SK-N-SH (cell line): ENCODE results near the gene RAB10. TPM values are rescaled to one million over a fixed set of nuclear protein-coding genes. Genes with fewer than 3 reads are reported as not detected.
A peak's percentile ranks its signal among the peaks of the same experiment; 100 is the strongest.

Source experiments
- CTCF ChIA-PET: fragments of 300-600, 350-600 bp; formaldehyde crosslinking; extraction: SDS; loops from one replicate; lab custom pipeline; 2021; lab: Yijun Ruan, JAX
- POLR2A ChIA-PET: fragments of 350-600 bp; sonication (Branson Sonifier 250); formaldehyde crosslinking; extraction: SDS; loops from one replicate; lab custom pipeline; 2020; ENCODE audit warnings: antibody characterized with exemption, inconsistent platforms; lab: Yijun Ruan, JAX
- DNase-seq: peaks from one replicate; pipeline ENCODE4 v3.0.0; 2012
- H2AFZ ChIP-seq: fragments of 200-600 bp; sonication (generic); 2 replicates; pipeline ENCODE4 v1.8.1; 2016; ENCODE audit warnings: antibody characterized with exemption, mild to moderate bottlenecking, low read depth
- H3F3A ChIP-seq: fragments of 200-600 bp; sonication (generic); replicated peaks from 2 replicates; pipeline ENCODE3; 2016; ENCODE audit warnings: antibody characterized with exemption, mild to moderate bottlenecking; ENCODE audit not compliant: insufficient read depth
- H3K27ac ChIP-seq, 2 experiments: fragments of 200-500 bp in 1 of 2; fragments of 200-600 bp in 1 of 2; sonication (Bioruptor generic) in 1 of 2; sonication (generic), shearing (Covaris generic) in 1 of 2; 2 replicates each; pipeline versions ENCODE4 v1.5.1 to v1.6.1; 2014 to 2016; ENCODE audit warnings: low read depth in 2 of 2, inconsistent platforms in 1 of 2, low read length in 1 of 2, mild to moderate bottlenecking in 1 of 2, mixed read lengths in 1 of 2
- H3K27me3 ChIP-seq: fragments of 200-600 bp; sonication (generic), shearing (Covaris generic); 2 replicates; pipeline ENCODE4 v1.6.1; 2016; ENCODE audit warnings: mixed run types; ENCODE audit not compliant: insufficient read depth
- H3K36me3 ChIP-seq, 2 experiments: fragments of 200-500 bp in 1 of 2; fragments of 200-600 bp in 1 of 2; sonication (Bioruptor generic) in 1 of 2; sonication (generic) in 1 of 2; replicated peaks in 1 of 2; 2 replicates each; pipeline versions ENCODE3 to v1.5.1; 2014 to 2016; ENCODE audit warnings: low read length in 1 of 2, mild to moderate bottlenecking in 1 of 2; ENCODE audit not compliant: insufficient read depth in 2 of 2, control insufficient read depth in 1 of 2
- H3K4me1 ChIP-seq, 2 experiments: fragments of 200-500 bp in 1 of 2; fragments of 200-600 bp in 1 of 2; sonication (Bioruptor generic) in 1 of 2; sonication (generic), shearing (Covaris generic) in 1 of 2; 2 replicates each; pipeline versions ENCODE4 v1.5.1 to v1.6.1; 2014 to 2016; ENCODE audit warnings: low read depth in 1 of 2, low read length in 1 of 2, mixed run types in 1 of 2; ENCODE audit not compliant: insufficient read depth in 2 of 2, control insufficient read depth in 1 of 2
- H3K4me2 ChIP-seq: fragments of 200-600 bp; sonication (generic), shearing (Covaris generic); 2 replicates; pipeline ENCODE4 v1.6.1; 2017; ENCODE audit warnings: mixed run types
- H3K4me3 ChIP-seq, 2 experiments: fragments of 200-500 bp in 1 of 2; fragments of 200-600 bp in 1 of 2; sonication (Bioruptor generic) in 1 of 2; sonication (generic), shearing (Covaris generic) in 1 of 2; 2 replicates each; pipeline versions ENCODE4 v1.5.1 to v1.8.1; 2014 to 2016; ENCODE audit warnings: low read depth in 2 of 2, inconsistent platforms in 1 of 2, low read length in 1 of 2, mild to moderate bottlenecking in 1 of 2, mixed read lengths in 1 of 2, moderate library complexity in 1 of 2
- H3K79me2 ChIP-seq: fragments of 200-600 bp; sonication (generic); 2 replicates; pipeline ENCODE4 v1.8.1; 2017; ENCODE audit warnings: mild to moderate bottlenecking; ENCODE audit not compliant: insufficient read depth
- H3K9ac ChIP-seq: fragments of 200-600 bp; sonication (generic); 2 replicates; pipeline ENCODE4 v1.6.1; 2017; ENCODE audit warnings: mixed run types
- H3K9me2 ChIP-seq: fragments of 200-600 bp; sonication (generic); 2 replicates; pipeline ENCODE4 v1.6.1; 2017; ENCODE audit warnings: mixed run types
- H3K9me3 ChIP-seq: fragments of 200-600 bp; sonication (generic); 2 replicates; pipeline ENCODE4 v1.6.1; 2017; ENCODE audit warnings: mixed run types, mild to moderate bottlenecking, moderate library complexity
- H4K20me1 ChIP-seq: fragments of 200-600 bp; sonication (generic); 2 replicates; pipeline ENCODE4 v1.6.1; 2017; ENCODE audit warnings: mild to moderate bottlenecking, mixed run types; ENCODE audit not compliant: insufficient read depth
- CHD2 ChIP-seq: fragments of 150-350 bp; IDR thresholded peaks from 2 replicates; pipeline ENCODE4 v1.6.1; 2018; ENCODE audit warnings: low read length; ENCODE audit not compliant: partially characterized antibody
- GATA2 ChIP-seq: sonication (generic); formaldehyde crosslinking; IDR thresholded peaks from 2 replicates; pipeline ENCODE4 v1.5.0; 2020; ENCODE audit warnings: mild to moderate bottlenecking, missing genetic modification reagents
- IRF3 ChIP-seq: fragments of 150-350 bp; IDR thresholded peaks from 2 replicates; pipeline ENCODE4 v1.6.1; 2016; ENCODE audit warnings: mild to moderate bottlenecking, low read depth, low read length
- MAX ChIP-seq: IDR thresholded peaks from 2 replicates; pipeline ENCODE4 v1.4.0; 2012; ENCODE audit warnings: low read depth
- MEF2A ChIP-seq: IDR thresholded peaks from 2 replicates; pipeline ENCODE4 v1.4.0; 2012; ENCODE audit warnings: low read depth, borderline replicate concordance
- NFIC ChIP-seq: IDR thresholded peaks from 2 replicates; pipeline ENCODE4 v1.4.0; 2012; ENCODE audit warnings: borderline replicate concordance
- NRF1 ChIP-seq: IDR thresholded peaks from 2 replicates; pipeline ENCODE4 v1.6.1; 2012; ENCODE audit warnings: low read depth, mild to moderate bottlenecking, low read length
- POLR2AphosphoS5 ChIP-seq: IDR thresholded peaks from 2 replicates; pipeline ENCODE4 v1.6.1; 2012; ENCODE audit warnings: low read depth, low read length
- RFX5 ChIP-seq: IDR thresholded peaks from 2 replicates; pipeline ENCODE4 v1.6.1; 2012; ENCODE audit warnings: mild to moderate bottlenecking, improper control_type of control experiment, low read length
- RXRA ChIP-seq: IDR thresholded peaks from 2 replicates; pipeline ENCODE4 v1.4.0; 2012; ENCODE audit warnings: low read depth, mild to moderate bottlenecking, borderline replicate concordance
- SIN3A ChIP-seq: IDR thresholded peaks from 2 replicates; pipeline ENCODE4 v1.6.1; 2012; ENCODE audit warnings: low read depth, mild to moderate bottlenecking, low read length, moderate library complexity, borderline replicate concordance
- SMC3 ChIP-seq: IDR thresholded peaks from 2 replicates; pipeline ENCODE4 v1.6.1; 2012; ENCODE audit warnings: low read depth, low read length, improper control_type of control experiment
- TCF12 ChIP-seq: IDR thresholded peaks from 2 replicates; pipeline ENCODE4 v1.4.0; 2012
- TEAD4 ChIP-seq: IDR thresholded peaks from 2 replicates; pipeline ENCODE4 v1.4.0; 2012; ENCODE audit warnings: mild to moderate bottlenecking, borderline replicate concordance; ENCODE audit not compliant: insufficient read depth
- YY1 ChIP-seq: IDR thresholded peaks from 2 replicates; pipeline ENCODE4 v1.4.0; 2012; ENCODE audit warnings: low read depth, mild to moderate bottlenecking
- ZBTB33 ChIP-seq: IDR thresholded peaks from 2 replicates; pipeline ENCODE4 v1.4.0; 2012; ENCODE audit warnings: low read depth, borderline replicate concordance
- WGBS: methylation state at CpG from one replicate; pipeline ENCODE4 v1.1.6; 2017; ENCODE audit warnings: low lambda C conversion rate; 5-methylcytosine and 5-hydroxymethylcytosine counted together
- polyA plus RNA-seq, 3 experiments: library from polyadenylated mRNA; depleted of rRNA; stranded (reverse); fragments of >200 nt; gene quantifications; 2 replicates each; pipeline ENCODE4 v1.2.3, GENCODE V29; 2012

Gene RAB10
- polyA plus RNA-seq, 1 of the 3 experiments (the other 2 are of a cell fraction), result 47.5 TPM

GRCh38 chr2:26184555-26185303 lies 150.8 kb downstream of the RAB10 start:
- WGBS, result 87% methylated on average over 113 of the region's 114 CpGs
- H3K27me3 ChIP-seq, result no peaks in the 10 kb centered on the region
- no peaks in the 10 kb centered on the region for H3K36me3 ChIP-seq
- H3K27ac ChIP-seq, result no peak overlapping the region
- H3K4me3 ChIP-seq, result no peak overlapping the region; a peak in 1 of 4 replicates
- no peaks in the 10 kb centered on the region for H3K79me2 ChIP-seq
- H2AFZ ChIP-seq, result no peak overlapping the region
- ChIA-PET POLR2A (interaction anchor here (0.6 kb wide), 1 partner anchor 9 kb away, joined by 3 read pairs; no protein-coding TSS in a partner anchor), CTCF (no interaction called here)
- no peaks in the 10 kb centered on the region for H4K20me1 ChIP-seq
- no peaks in the 10 kb centered on the region for H3K9me3 ChIP-seq
- no peak overlapping the region for H3K4me2 ChIP-seq
- no peaks in the 10 kb centered on the region for H3K9me2 ChIP-seq
- no peak overlapping the region for H3K9ac ChIP-seq
- DNase-seq, result peak; percentile 35
- H3K4me1 ChIP-seq, result no peaks in the 10 kb centered on the region; a peak in 1 of 4 replicates
- H3F3A ChIP-seq, result no peaks in the 10 kb centered on the region
- no peak for TF ChIP-seq MAX
- no peak for TF ChIP-seq RFX5
- no peak for TF ChIP-seq YY1
- no peak for TF ChIP-seq IRF3
- TF ChIP-seq, all 33 proteins: peak for 0

DNA sequence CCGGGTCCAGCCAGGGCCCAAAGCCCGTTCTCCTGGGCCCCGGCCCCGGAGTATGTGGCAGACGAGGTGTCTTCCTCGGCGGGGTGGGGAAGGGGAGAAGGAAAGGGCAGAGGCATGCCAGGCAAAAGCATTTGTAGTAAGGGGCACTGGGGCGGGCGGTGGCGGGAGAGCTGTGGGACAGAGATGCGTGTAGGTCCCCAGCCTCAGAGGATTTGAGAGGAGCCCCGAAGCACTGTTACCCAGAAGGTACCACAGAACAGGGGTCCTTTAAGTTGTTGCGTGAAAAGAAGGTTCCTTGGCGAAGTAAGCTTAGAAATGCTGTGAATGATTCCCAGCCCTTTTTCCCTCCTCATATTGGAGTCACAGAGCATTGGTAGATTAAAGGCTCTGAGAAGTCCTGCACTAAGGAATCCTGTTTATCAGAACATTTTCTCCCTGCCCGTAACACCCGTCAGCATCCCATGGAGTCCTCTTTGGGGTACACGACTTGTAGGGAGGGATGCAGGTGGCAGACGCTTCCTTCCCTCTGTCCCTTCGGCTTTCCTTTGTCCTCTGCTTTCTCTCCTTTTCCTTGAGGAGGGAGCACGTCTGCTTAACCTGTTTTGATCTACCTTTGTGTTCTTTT lies 151.5 kb downstream of the RAB10 start:
- Histone ChIP-seq H3K9me3 (no peaks in the 10 kb centered on the region), H2AFZ (no peak overlapping the region), H3F3A (no peaks in the 10 kb centered on the region), H3K4me3 (no peak overlapping the region), H3K36me3 (peaks cover 0 to 4% of the 10 kb centered on the region in 2 experiments), H4K20me1 (no peaks in the 10 kb centered on the region), H3K27ac (no peak overlapping the region), H3K9ac (no peak overlapping the region), H3K79me2 (no peaks in the 10 kb centered on the region), H3K4me2 (no peak overlapping the region), H3K27me3 (no peaks in the 10 kb centered on the region), H3K4me1 (no peaks in the 10 kb centered on the region; a peak in 1 of 4 replicates), H3K9me2 (no peaks in the 10 kb centered on the region)
- peak; percentile 30 for DNase-seq
- WGBS, result 89% methylated on average over 20 of the region's 20 CpGs
- CTCF ChIA-PET, result no interaction called here
- POLR2A ChIA-PET, result no interaction called here
- TF ChIP-seq TCF12, result no peak
- TF ChIP-seq SMC3, result no peak
- TF ChIP-seq TEAD4, result no peak
- TF ChIP-seq RFX5, result no peak
- TF ChIP-seq POLR2AphosphoS5, result no peak
- TF ChIP-seq ZBTB33, result no peak
- no peak for TF ChIP-seq RXRA
- no peak for TF ChIP-seq MEF2A
- no peak for TF ChIP-seq IRF3
- TF ChIP-seq NFIC, result no peak
- TF ChIP-seq MAX, result no peak
- TF ChIP-seq SIN3A, result no peak
- no peak for TF ChIP-seq NRF1
- TF ChIP-seq CHD2, result no peak
- no peak for TF ChIP-seq GATA2 (CRISPR knock-in tag)
